Astrocyte (in vitro differentiated cells and primary cell): Measurements from ENCODE around the gene ETHE1.

Experiments
- EZH2 ChIP-seq: IDR thresholded peaks from 2 replicates; pipeline ENCODE4 v1.6.1; 2012; ENCODE audit warnings: mild to moderate bottlenecking, low read length, inconsistent platforms; ENCODE audit not compliant: insufficient read depth
- TF ChIP-seq, protein P1 (sequence below): IDR thresholded peaks from 2 replicates; pipeline ENCODE4 v1.5.1; 2011; ENCODE audit warnings: low read depth, mild to moderate bottlenecking, inconsistent platforms, low read length, moderate library complexity; ENCODE audit not compliant: insufficient read depth

DNA sequence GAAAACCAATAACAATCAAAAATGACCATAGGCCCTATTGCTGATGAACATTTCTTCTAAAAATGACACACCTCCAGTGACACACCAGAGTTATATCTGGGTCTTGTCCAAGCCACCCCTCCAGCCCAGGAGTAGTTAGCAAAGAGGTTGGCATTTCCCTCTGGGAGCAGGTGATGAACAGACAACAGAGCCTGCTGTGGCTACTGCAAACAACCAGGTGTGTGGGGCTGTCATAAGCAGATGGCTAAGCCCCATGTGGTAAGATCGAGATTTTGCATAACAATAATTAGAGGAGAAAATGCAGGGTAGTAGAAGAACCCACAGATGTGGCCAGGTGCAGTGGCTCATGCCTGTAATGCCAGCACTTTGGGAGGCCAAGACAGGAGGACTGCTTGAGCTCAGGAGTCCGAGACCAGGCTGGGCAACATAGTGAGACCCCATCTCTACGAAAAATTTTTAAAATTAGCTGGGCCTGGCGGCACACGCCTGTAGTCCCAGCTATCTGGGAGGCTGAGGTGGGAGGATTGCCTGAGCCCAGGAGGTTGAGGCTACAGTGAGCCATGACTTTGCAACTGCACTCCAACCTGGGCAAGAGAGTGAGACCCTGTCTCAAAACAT lies 43.3 kb upstream of the ETHE1 start:
- TF ChIP-seq, protein P1, sequence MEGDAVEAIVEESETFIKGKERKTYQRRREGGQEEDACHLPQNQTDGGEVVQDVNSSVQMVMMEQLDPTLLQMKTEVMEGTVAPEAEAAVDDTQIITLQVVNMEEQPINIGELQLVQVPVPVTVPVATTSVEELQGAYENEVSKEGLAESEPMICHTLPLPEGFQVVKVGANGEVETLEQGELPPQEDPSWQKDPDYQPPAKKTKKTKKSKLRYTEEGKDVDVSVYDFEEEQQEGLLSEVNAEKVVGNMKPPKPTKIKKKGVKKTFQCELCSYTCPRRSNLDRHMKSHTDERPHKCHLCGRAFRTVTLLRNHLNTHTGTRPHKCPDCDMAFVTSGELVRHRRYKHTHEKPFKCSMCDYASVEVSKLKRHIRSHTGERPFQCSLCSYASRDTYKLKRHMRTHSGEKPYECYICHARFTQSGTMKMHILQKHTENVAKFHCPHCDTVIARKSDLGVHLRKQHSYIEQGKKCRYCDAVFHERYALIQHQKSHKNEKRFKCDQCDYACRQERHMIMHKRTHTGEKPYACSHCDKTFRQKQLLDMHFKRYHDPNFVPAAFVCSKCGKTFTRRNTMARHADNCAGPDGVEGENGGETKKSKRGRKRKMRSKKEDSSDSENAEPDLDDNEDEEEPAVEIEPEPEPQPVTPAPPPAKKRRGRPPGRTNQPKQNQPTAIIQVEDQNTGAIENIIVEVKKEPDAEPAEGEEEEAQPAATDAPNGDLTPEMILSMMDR: no peak
- no peak for TF ChIP-seq EZH2
